GM12873 (cell line): ENCODE data around the gene ARSB.

Source experiments
- CTCF ChIP-seq: IDR thresholded peaks from 2 replicates; pipeline ENCODE4 v1.5.1; 2012; ENCODE audit warnings: low read depth, mild to moderate bottlenecking, moderate library complexity, low read length, control low read depth; ENCODE audit not compliant: insufficient read depth; ENCODE audit errors: missing control alignments

Gene ARSB

DNA sequence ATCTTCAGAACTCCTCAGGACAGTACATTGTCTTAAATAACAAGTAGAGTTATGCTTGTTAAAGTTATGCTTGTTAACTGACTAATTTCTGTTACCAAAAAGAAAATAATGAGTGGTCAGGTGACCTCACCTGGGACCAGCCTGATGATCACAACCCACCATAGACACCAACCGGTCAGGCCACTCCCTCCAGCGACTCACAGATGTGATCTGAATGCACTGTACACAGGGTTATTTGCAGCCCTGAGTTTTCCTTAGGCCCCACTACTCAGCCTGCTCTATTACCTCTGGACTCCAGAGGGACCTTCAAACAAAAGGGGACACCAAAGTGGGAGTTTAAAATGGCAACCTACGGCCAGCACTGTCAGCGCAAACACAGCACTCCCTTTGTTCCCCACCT is 55.3 kb downstream of the ARSB start:
- TF ChIP-seq CTCF, result no peak

- TF ChIP-seq CTCF, result no peak
Measured at GRCh38 chr5:78927657-78928282, 57.3 kb downstream of the ARSB start.

DNA sequence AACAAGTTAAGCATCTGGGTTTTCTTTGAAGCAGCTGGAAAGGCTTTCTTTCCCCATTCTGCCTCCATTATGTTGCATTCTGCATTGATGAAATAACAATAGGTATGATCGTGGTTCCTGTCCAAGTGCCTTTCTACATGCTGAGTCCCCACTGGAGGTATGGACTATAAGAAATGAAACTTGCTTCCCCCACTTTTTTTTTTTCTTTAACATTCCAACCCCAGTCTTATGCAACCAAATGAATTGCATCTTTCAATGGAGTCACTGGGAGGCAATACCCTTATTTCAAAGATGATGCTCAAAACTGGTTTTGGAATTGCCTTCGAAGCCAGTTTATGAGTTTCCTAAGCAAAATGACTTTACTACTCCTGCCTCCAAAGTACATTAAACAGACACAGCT is 58.9 kb downstream of the ARSB start:
- TF ChIP-seq CTCF, result no peak

GRCh38 chr5:78925129-78925876 is 59.8 kb downstream of the ARSB start:
- TF ChIP-seq CTCF, result no peak

- no peak for TF ChIP-seq CTCF
Measured at GRCh38 chr5:78923622-78923970, 61.5 kb downstream of the ARSB start.

DNA sequence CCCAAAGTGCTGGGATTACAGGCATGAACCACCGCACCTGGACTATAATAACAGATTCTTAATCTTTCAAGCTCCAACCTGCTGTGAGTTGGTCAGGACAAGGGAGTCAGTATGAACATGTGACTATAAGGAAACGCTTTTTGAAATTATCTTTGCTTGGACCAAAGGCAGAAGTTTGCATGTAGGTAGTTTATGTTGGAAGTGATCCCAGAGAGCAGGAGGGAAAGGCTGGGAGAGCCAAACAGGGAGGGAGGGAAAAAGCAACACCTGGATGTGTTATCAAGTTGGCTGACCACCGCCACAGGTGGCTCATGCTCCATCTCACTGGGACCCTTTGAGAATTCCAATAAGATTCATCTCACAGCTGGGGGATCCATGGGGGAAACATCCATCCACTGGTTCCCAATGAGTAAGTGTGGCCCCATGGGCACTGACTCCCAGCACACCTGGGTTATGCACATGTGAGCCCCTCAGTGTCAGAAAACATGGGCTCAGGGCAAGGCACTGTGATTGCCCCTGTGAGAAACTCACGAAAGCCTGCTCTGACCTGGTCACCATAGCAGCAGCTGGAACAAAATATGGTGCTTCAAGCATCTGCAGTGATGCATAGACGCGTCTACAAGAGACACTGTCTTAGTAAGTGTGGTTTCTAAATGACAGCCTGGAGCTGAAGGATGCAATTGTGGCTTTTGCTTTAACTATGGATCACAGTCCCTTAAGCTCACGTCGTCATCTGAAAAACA is 62.1 kb downstream of the ARSB start:
- TF ChIP-seq CTCF, result no peak

DNA sequence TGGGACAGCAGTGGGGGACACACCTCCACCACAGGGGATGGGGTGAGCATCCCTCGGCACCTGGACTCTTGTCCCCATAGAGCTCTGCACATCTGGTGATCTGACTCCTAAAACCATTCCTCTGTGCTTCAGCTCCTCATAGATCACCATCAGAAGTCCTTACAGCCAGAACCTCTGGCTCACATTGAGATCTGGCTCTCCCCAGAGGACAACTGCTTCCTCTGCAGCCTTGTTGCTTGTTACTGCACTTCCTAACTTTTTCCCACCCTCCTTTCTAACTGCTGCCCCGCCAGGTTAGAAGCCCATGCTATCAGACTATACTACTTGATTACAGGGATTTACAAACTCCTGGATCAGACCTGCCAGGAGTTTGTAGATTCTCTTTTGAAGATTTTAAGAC is 64.5 kb downstream of the ARSB start:
- peak; percentile 26 for TF ChIP-seq CTCF
